ENCODE data around the gene SLC22A7.
"Not testable (repeated sequence)": the region's sequence is repeated elsewhere in the genome, so short reads cannot be mapped to it uniquely, and the experiment has no call there.

Gene SLC22A7

GRCh38 chr6:43338243-43338642, 40.2 kb downstream of the SLC22A7 start:
- no peak for DNase-seq (ENCODE audit: low read depth)

GRCh38 chr6:43339168-43339567, 41.1 kb downstream of the SLC22A7 start:
- no peak for DNase-seq (ENCODE audit: low read depth)

- not testable (repeated sequence) for DNase-seq (ENCODE audit: low read depth)
Measured at GRCh38 chr6:43346243-43346642, 48.2 kb downstream of the SLC22A7 start.

GRCh38 chr6:43347021-43347420, 49.0 kb downstream of the SLC22A7 start:
- DNase-seq (ENCODE audit: low read depth), result no peak

GRCh38 chr6:43347444-43347843, 49.4 kb downstream of the SLC22A7 start:
- no peak for DNase-seq (ENCODE audit: low read depth)

- DNase-seq (ENCODE audit: low read depth), result not testable (repeated sequence)
Measured at GRCh38 chr6:43351951-43352350, 53.9 kb downstream of the SLC22A7 start.

All from GM04503 (cell line).